SK-N-SH (cell line): ENCODE data around the gene ISG20. TPM values are rescaled to one million over a fixed set of nuclear protein-coding genes. Genes with fewer than 3 reads are reported as not detected.

ENCODE experiments used
- CTCF ChIA-PET: fragments of 300-600, 350-600 bp; formaldehyde crosslinking; extraction: SDS; loops from one replicate; lab custom pipeline; 2021; lab: Yijun Ruan, JAX
- POLR2A ChIA-PET: fragments of 350-600 bp; sonication (Branson Sonifier 250); formaldehyde crosslinking; extraction: SDS; loops from one replicate; lab custom pipeline; 2020; ENCODE audit warnings: antibody characterized with exemption, inconsistent platforms; lab: Yijun Ruan, JAX
- DNase-seq: peaks from one replicate; pipeline ENCODE4 v3.0.0; 2012
- H2AFZ ChIP-seq: fragments of 200-600 bp; sonication (generic); 2 replicates; pipeline ENCODE4 v1.8.1; 2016; ENCODE audit warnings: antibody characterized with exemption, mild to moderate bottlenecking, low read depth
- H3F3A ChIP-seq: fragments of 200-600 bp; sonication (generic); replicated peaks from 2 replicates; pipeline ENCODE3; 2016; ENCODE audit warnings: antibody characterized with exemption, mild to moderate bottlenecking; ENCODE audit not compliant: insufficient read depth
- H3K27ac ChIP-seq, 2 experiments: fragments of 200-500 bp in 1 of 2; fragments of 200-600 bp in 1 of 2; sonication (Bioruptor generic) in 1 of 2; sonication (generic), shearing (Covaris generic) in 1 of 2; 2 replicates each; pipeline versions ENCODE4 v1.5.1 to v1.6.1; 2014 to 2016; ENCODE audit warnings: low read depth in 2 of 2, inconsistent platforms in 1 of 2, low read length in 1 of 2, mild to moderate bottlenecking in 1 of 2, mixed read lengths in 1 of 2
- H3K27me3 ChIP-seq: fragments of 200-600 bp; sonication (generic), shearing (Covaris generic); 2 replicates; pipeline ENCODE4 v1.6.1; 2016; ENCODE audit warnings: mixed run types; ENCODE audit not compliant: insufficient read depth
- H3K36me3 ChIP-seq, 2 experiments: fragments of 200-500 bp in 1 of 2; fragments of 200-600 bp in 1 of 2; sonication (Bioruptor generic) in 1 of 2; sonication (generic) in 1 of 2; replicated peaks in 1 of 2; 2 replicates each; pipeline versions ENCODE3 to v1.5.1; 2014 to 2016; ENCODE audit warnings: low read length in 1 of 2, mild to moderate bottlenecking in 1 of 2; ENCODE audit not compliant: insufficient read depth in 2 of 2, control insufficient read depth in 1 of 2
- H3K4me1 ChIP-seq, 2 experiments: fragments of 200-500 bp in 1 of 2; fragments of 200-600 bp in 1 of 2; sonication (Bioruptor generic) in 1 of 2; sonication (generic), shearing (Covaris generic) in 1 of 2; 2 replicates each; pipeline versions ENCODE4 v1.5.1 to v1.6.1; 2014 to 2016; ENCODE audit warnings: low read depth in 1 of 2, low read length in 1 of 2, mixed run types in 1 of 2; ENCODE audit not compliant: insufficient read depth in 2 of 2, control insufficient read depth in 1 of 2
- H3K4me2 ChIP-seq: fragments of 200-600 bp; sonication (generic), shearing (Covaris generic); 2 replicates; pipeline ENCODE4 v1.6.1; 2017; ENCODE audit warnings: mixed run types
- H3K4me3 ChIP-seq, 2 experiments: fragments of 200-500 bp in 1 of 2; fragments of 200-600 bp in 1 of 2; sonication (Bioruptor generic) in 1 of 2; sonication (generic), shearing (Covaris generic) in 1 of 2; 2 replicates each; pipeline versions ENCODE4 v1.5.1 to v1.8.1; 2014 to 2016; ENCODE audit warnings: low read depth in 2 of 2, inconsistent platforms in 1 of 2, low read length in 1 of 2, mild to moderate bottlenecking in 1 of 2, mixed read lengths in 1 of 2, moderate library complexity in 1 of 2
- H3K79me2 ChIP-seq: fragments of 200-600 bp; sonication (generic); 2 replicates; pipeline ENCODE4 v1.8.1; 2017; ENCODE audit warnings: mild to moderate bottlenecking; ENCODE audit not compliant: insufficient read depth
- H3K9ac ChIP-seq: fragments of 200-600 bp; sonication (generic); 2 replicates; pipeline ENCODE4 v1.6.1; 2017; ENCODE audit warnings: mixed run types
- H3K9me2 ChIP-seq: fragments of 200-600 bp; sonication (generic); 2 replicates; pipeline ENCODE4 v1.6.1; 2017; ENCODE audit warnings: mixed run types
- H3K9me3 ChIP-seq: fragments of 200-600 bp; sonication (generic); 2 replicates; pipeline ENCODE4 v1.6.1; 2017; ENCODE audit warnings: mixed run types, mild to moderate bottlenecking, moderate library complexity
- H4K20me1 ChIP-seq: fragments of 200-600 bp; sonication (generic); 2 replicates; pipeline ENCODE4 v1.6.1; 2017; ENCODE audit warnings: mild to moderate bottlenecking, mixed run types; ENCODE audit not compliant: insufficient read depth
- CHD2 ChIP-seq: fragments of 150-350 bp; IDR thresholded peaks from 2 replicates; pipeline ENCODE4 v1.6.1; 2018; ENCODE audit warnings: low read length; ENCODE audit not compliant: partially characterized antibody
- CTCF ChIP-seq: fragments of 200-600 bp; sonication (generic); IDR thresholded peaks from 2 replicates; pipeline ENCODE4 v1.6.1; 2017; ENCODE audit warnings: antibody characterized with exemption, mild to moderate bottlenecking, moderate library complexity
- ELF1 ChIP-seq: IDR thresholded peaks from 2 replicates; pipeline ENCODE4 v1.4.0; 2012
- EP300 ChIP-seq, 2 experiments: IDR thresholded peaks; 2 replicates each; pipeline versions ENCODE4 v1.4.0 to v1.6.1; 2012; ENCODE audit warnings: borderline replicate concordance in 1 of 2, low read depth in 1 of 2, low read length in 1 of 2
- EZH2phosphoT487 ChIP-seq: fragments of 200-600 bp; sonication (generic); IDR thresholded peaks from 2 replicates; pipeline ENCODE4 v1.6.1; 2017; ENCODE audit warnings: low read depth, mixed run types, mild to moderate bottlenecking, antibody characterized with exemption, moderate library complexity, borderline replicate concordance
- FOSL2 ChIP-seq: IDR thresholded peaks from 2 replicates; pipeline ENCODE4 v1.4.0; 2012; ENCODE audit warnings: low read depth, mild to moderate bottlenecking, moderate library complexity, borderline replicate concordance
- FOXJ3 ChIP-seq: sonication (generic); formaldehyde crosslinking; IDR thresholded peaks from 2 replicates; pipeline ENCODE4 v1.5.1; 2020; ENCODE audit warnings: mild to moderate bottlenecking, missing genetic modification reagents
- FOXM1 ChIP-seq: IDR thresholded peaks from 2 replicates; pipeline ENCODE4 v1.4.0; 2012; ENCODE audit warnings: low read depth, mild to moderate bottlenecking
- GABPA ChIP-seq: IDR thresholded peaks from 2 replicates; pipeline ENCODE4 v1.4.0; 2012; ENCODE audit warnings: low read depth, mild to moderate bottlenecking
- GATA2 ChIP-seq: sonication (generic); formaldehyde crosslinking; IDR thresholded peaks from 2 replicates; pipeline ENCODE4 v1.5.0; 2020; ENCODE audit warnings: mild to moderate bottlenecking, missing genetic modification reagents
- MAX ChIP-seq: IDR thresholded peaks from 2 replicates; pipeline ENCODE4 v1.4.0; 2012; ENCODE audit warnings: low read depth
- MEF2A ChIP-seq: IDR thresholded peaks from 2 replicates; pipeline ENCODE4 v1.4.0; 2012; ENCODE audit warnings: low read depth, borderline replicate concordance
- MXI1 ChIP-seq: IDR thresholded peaks from 2 replicates; pipeline ENCODE4 v1.6.1; 2012; ENCODE audit warnings: mild to moderate bottlenecking, low read depth, low read length, improper control_type of control experiment
- NFIC ChIP-seq: IDR thresholded peaks from 2 replicates; pipeline ENCODE4 v1.4.0; 2012; ENCODE audit warnings: borderline replicate concordance
- NRF1 ChIP-seq: IDR thresholded peaks from 2 replicates; pipeline ENCODE4 v1.6.1; 2012; ENCODE audit warnings: low read depth, mild to moderate bottlenecking, low read length
- POLR2AphosphoS5 ChIP-seq: IDR thresholded peaks from 2 replicates; pipeline ENCODE4 v1.6.1; 2012; ENCODE audit warnings: low read depth, low read length
- RCOR1 ChIP-seq: fragments of 150-350 bp; IDR thresholded peaks from 2 replicates; pipeline ENCODE4 v1.6.1; 2017; ENCODE audit warnings: antibody characterized with exemption, low read length
- RXRA ChIP-seq: IDR thresholded peaks from 2 replicates; pipeline ENCODE4 v1.4.0; 2012; ENCODE audit warnings: low read depth, mild to moderate bottlenecking, borderline replicate concordance
- SIN3A ChIP-seq: IDR thresholded peaks from 2 replicates; pipeline ENCODE4 v1.6.1; 2012; ENCODE audit warnings: low read depth, mild to moderate bottlenecking, low read length, moderate library complexity, borderline replicate concordance
- TAF1 ChIP-seq: IDR thresholded peaks from 2 replicates; pipeline ENCODE4 v1.6.1; 2012; ENCODE audit warnings: low read depth, mild to moderate bottlenecking, low read length, moderate library complexity, borderline replicate concordance
- TEAD4 ChIP-seq: IDR thresholded peaks from 2 replicates; pipeline ENCODE4 v1.4.0; 2012; ENCODE audit warnings: mild to moderate bottlenecking, borderline replicate concordance; ENCODE audit not compliant: insufficient read depth
- USF2 ChIP-seq: fragments of 150-350 bp; IDR thresholded peaks from 2 replicates; pipeline ENCODE4 v1.6.1; 2017; ENCODE audit warnings: antibody characterized with exemption, low read length, low read depth, borderline replicate concordance
- ZBTB33 ChIP-seq: IDR thresholded peaks from 2 replicates; pipeline ENCODE4 v1.4.0; 2012; ENCODE audit warnings: low read depth, borderline replicate concordance
- WGBS: methylation state at CpG from one replicate; pipeline ENCODE4 v1.1.6; 2017; ENCODE audit warnings: low lambda C conversion rate; 5-methylcytosine and 5-hydroxymethylcytosine counted together
- polyA plus RNA-seq, 3 experiments: library from polyadenylated mRNA; depleted of rRNA; stranded (reverse); fragments of >200 nt; gene quantifications; 2 replicates each; pipeline ENCODE4 v1.2.3, GENCODE V29; 2012
- TF ChIP-seq, protein P1 (sequence below): IDR thresholded peaks from 2 replicates; pipeline ENCODE4 v1.6.1; 2012; ENCODE audit warnings: mild to moderate bottlenecking, low read depth, low read length, moderate library complexity

Gene ISG20
- 2.0 TPM in 2 replicates for polyA plus RNA-seq (2012; rRNA removed)
- 1.0 and 1.7 TPM in 2 replicates for polyA plus RNA-seq (2012; cell fraction: cytosol; rRNA removed)
- 5.9 and 8.0 TPM in 2 replicates for polyA plus RNA-seq (2012; cell fraction: nucleus; rRNA removed)

DNA sequence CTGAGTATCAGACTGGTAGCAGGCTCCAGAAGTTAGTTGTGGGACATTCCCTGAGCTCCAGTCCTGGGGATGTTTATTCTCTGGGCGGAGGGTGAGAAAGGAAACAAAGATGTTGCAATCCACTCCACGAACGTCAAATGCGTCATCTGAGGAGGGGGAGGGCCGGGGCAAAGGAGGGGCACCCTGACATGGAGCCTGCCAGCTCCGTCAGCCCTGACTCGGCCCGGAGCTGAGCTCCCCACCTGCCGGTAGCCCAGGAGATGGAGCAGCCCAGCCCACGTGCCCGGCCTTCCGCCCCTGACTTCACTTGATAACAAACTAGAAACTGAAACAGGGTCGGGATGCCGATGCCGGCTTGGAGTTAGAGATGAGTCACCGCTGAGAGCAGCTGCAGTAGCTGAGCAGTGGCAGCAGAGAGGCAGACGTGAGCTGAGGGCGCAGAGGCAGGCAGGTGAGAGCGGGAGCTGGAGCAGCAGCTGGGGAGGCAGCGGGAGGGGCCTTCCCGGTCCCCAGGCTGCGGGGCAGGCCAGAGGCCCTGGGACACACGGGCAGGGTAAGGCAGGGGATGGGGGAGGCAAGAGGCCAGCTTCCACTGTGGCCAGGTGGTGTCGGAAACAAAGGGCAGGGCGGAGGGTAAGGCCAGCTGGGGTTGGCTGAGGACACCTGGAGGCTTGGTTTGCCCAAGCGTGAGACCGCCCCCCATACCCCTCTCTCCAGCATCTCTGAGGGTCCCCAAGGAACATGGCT is at the start of gene ISG20:
Gene ISG20 (plus strand): TSS at position 391 of the 747 bp plus-strand sequence. CDS start 351 bp downstream, at position 742.
- no peaks in the 10 kb centered on the region for H3K27me3 ChIP-seq
- H3K9me3 ChIP-seq, result no peaks in the 10 kb centered on the region
- peak within 1 kb of the TSS; percentile 4 to 93 for H3K27ac ChIP-seq
- H3K9ac ChIP-seq, result peak within 1 kb of the TSS; percentile 57
- H3K4me2 ChIP-seq, result peak within 1 kb of the TSS; percentile 72
- peaks cover 2 to 8% of the 10 kb centered on the region in 2 experiments; a peak in 2 of 4 replicates for H3K4me1 ChIP-seq
- CTCF ChIA-PET, result no interaction called here
- H3K9me2 ChIP-seq, result no peaks in the 10 kb centered on the region
- H3K4me3 ChIP-seq, result peak within 1 kb of the TSS; percentile 37 to 40; a peak in 3 of 4 replicates
- peaks cover 15% of the 10 kb centered on the region; the same call in 1 of the 2 replicates for H3K79me2 ChIP-seq
- WGBS, result 20% methylated on average over 26 of the region's 27 CpGs
- peak; percentile 50 for DNase-seq
- peaks cover 45% of the 10 kb centered on the region for H3F3A ChIP-seq
- peak within 1 kb of the TSS; percentile 26 for H2AFZ ChIP-seq
- H4K20me1 ChIP-seq, result peaks cover 24% of the 10 kb centered on the region
- POLR2A ChIA-PET, result no interaction called here
- H3K36me3 ChIP-seq, result peaks cover 11 to 22% of the 10 kb centered on the region in 2 experiments
- no peak for TF ChIP-seq CHD2
- no peak for TF ChIP-seq ELF1
- TF ChIP-seq, protein P1, sequence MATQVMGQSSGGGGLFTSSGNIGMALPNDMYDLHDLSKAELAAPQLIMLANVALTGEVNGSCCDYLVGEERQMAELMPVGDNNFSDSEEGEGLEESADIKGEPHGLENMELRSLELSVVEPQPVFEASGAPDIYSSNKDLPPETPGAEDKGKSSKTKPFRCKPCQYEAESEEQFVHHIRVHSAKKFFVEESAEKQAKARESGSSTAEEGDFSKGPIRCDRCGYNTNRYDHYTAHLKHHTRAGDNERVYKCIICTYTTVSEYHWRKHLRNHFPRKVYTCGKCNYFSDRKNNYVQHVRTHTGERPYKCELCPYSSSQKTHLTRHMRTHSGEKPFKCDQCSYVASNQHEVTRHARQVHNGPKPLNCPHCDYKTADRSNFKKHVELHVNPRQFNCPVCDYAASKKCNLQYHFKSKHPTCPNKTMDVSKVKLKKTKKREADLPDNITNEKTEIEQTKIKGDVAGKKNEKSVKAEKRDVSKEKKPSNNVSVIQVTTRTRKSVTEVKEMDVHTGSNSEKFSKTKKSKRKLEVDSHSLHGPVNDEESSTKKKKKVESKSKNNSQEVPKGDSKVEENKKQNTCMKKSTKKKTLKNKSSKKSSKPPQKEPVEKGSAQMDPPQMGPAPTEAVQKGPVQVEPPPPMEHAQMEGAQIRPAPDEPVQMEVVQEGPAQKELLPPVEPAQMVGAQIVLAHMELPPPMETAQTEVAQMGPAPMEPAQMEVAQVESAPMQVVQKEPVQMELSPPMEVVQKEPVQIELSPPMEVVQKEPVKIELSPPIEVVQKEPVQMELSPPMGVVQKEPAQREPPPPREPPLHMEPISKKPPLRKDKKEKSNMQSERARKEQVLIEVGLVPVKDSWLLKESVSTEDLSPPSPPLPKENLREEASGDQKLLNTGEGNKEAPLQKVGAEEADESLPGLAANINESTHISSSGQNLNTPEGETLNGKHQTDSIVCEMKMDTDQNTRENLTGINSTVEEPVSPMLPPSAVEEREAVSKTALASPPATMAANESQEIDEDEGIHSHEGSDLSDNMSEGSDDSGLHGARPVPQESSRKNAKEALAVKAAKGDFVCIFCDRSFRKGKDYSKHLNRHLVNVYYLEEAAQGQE, result no peak
- TF ChIP-seq FOXJ3 (CRISPR knock-in tag), result no peak
- no peak for TF ChIP-seq RCOR1
- TF ChIP-seq USF2, result no peak
- peak; percentile 84; the same call in 1 of the 2 replicates for TF ChIP-seq FOSL2
- no peak for TF ChIP-seq GATA2
- TF ChIP-seq MEF2A, result no peak
- TF ChIP-seq MAX, result peak; percentile 97
- no peak for TF ChIP-seq GABPA
- TF ChIP-seq CTCF, result peak; percentile 44
- TF ChIP-seq EP300 (IDR thresholded peaks at IDR 0.05; ENCODE audit: borderline replicate concordance in 1 of 2, low read depth in 1 of 2, low read length in 1 of 2), result no peak
- TF ChIP-seq RXRA, result peak; percentile 29; the same call in 1 of the 2 replicates
- no peak for TF ChIP-seq TAF1
- no peak for TF ChIP-seq MXI1
- TF ChIP-seq TEAD4, result no peak
- TF ChIP-seq POLR2AphosphoS5, result peak; percentile 30; the same call in 1 of the 2 replicates
- no peak for TF ChIP-seq EZH2phosphoT487
- no peak for TF ChIP-seq FOXM1
- TF ChIP-seq SIN3A, result peak; percentile 92; the same call in 1 of the 2 replicates
- no peak for TF ChIP-seq NRF1
- TF ChIP-seq ZBTB33, result no peak
- TF ChIP-seq NFIC, result no peak
